GM19438 (cell line): ENCODE results near the gene ADARB2.

Experiments
- ATAC-seq: cut with Tn5 transposase; IDR thresholded peaks from one replicate; pipeline ENCODE4 v1.9.1; 2021; ENCODE audit warnings: low read depth; ENCODE audit not compliant: unreplicated experiment

The ADARB2 gene

DNA sequence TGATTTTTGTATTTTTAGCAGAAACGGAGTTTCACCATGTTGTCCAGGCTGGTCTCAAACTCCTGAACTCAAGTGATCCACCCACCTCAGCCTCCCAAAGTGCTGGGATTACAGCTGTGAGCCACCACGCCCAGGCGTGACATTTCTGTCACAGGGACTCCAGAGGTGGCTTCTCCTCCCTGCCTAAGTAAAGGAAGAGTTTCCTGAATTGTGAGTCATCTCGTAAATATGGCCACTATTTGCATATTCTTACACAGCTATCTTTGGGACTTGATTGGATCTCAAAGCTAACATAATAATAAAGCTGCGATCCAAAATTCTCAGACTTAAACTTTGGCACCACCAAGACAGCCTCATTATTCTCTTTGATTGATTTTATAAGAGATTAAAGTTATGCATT, 50.1 kb downstream of the ADARB2 start:
- ATAC-seq = no peak

GRCh38 chr10:1686491-1686749, 50.9 kb downstream of the ADARB2 start:
- ATAC-seq = no peak

- ATAC-seq = no peak
Measured at GRCh38 chr10:1685699-1686490, 51.4 kb downstream of the ADARB2 start.

DNA sequence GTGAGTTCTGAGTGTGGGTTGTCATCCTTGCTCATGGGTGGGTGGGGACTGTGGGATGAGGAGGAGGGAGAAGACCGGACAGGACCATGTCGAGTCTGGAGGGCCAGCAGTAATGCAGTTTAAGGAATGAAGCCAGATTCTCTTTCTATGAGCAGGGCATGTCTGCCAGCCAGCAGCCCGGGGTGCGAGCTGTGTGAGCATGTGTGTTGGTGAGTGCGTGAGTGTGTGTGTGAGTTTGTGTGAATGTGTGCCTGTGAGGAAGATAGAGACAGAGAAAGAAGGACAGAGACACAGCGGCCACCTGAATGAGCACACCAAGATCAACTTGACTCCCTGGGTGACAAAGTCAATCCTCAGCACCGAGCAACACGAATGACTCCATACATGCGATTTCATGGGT, 52.3 kb downstream of the ADARB2 start:
- no peak for ATAC-seq

GRCh38 chr10:1683649-1684048, 53.7 kb downstream of the ADARB2 start:
- ATAC-seq = no peak

DNA sequence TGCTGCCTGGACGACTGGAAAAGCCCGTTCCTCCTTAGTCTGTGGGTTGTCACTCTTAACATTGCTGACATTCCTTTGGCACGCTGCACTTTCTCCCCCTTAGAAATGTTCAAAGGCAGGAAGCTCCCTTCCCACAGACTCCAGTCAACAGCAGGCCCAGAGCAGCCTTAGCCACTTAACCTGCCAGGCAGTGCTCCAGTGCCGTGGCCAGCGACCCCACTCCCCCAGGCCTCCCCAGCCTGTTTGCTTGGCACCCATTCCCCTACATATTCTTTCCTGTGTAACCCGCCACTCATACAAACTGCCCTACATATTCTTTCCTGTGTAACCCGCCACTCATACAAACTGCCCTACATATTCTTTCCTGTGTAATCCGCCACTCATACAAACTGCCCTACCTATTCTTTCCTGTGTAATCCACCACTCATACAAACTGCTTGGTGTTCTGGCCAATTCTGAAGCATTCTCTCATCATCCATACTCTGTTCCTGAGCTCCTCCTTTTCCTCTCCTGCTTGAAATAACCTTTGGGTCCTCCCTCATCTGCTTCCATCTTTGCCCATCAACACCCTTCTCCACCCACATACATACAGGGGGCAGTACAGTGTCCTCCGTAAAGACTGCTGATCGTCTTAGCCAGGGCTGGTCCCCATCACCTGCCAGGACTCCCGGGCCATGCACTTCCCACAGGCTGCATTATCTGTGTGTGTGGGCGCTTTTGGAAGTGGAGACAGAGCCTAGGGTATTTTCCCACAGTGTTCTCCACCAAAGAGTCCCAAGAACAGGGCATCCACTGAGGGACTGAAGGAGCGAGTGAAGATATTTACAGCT, 57.3 kb downstream of the ADARB2 start:
- no peak for ATAC-seq

DNA sequence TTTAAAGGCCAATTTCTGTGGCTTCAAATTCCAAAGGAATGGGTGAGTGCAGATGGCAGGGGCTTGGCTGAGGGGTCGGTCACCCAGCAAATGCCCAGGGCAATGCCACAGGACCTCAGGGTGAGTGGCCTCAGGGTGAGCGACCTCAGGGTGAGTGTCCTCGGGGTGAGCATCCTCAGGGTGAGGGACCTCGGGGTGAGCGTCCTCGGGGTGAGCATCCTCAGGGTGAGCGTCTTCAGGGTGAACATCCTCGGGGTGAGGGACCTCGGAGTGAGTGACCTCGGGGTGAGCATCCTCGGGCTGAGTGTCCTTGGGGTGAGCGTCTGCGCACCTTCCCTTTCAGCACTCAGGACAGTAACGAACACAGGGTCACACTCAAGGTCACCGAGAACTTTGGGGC, 59.2 kb downstream of the ADARB2 start:
- ATAC-seq = no peak

- no peak for ATAC-seq
Measured at GRCh38 chr10:1677307-1677939, 59.9 kb downstream of the ADARB2 start.

- ATAC-seq = no peak
Measured at GRCh38 chr10:1674501-1674900, 62.8 kb downstream of the ADARB2 start.

- no peak for ATAC-seq
Measured at GRCh38 chr10:1673568-1674345, 63.6 kb downstream of the ADARB2 start.

GRCh38 chr10:1672001-1672781, 65.1 kb downstream of the ADARB2 start:
- no peak for ATAC-seq

GRCh38 chr10:1671366-1672000, 65.8 kb downstream of the ADARB2 start:
- no peak for ATAC-seq

DNA sequence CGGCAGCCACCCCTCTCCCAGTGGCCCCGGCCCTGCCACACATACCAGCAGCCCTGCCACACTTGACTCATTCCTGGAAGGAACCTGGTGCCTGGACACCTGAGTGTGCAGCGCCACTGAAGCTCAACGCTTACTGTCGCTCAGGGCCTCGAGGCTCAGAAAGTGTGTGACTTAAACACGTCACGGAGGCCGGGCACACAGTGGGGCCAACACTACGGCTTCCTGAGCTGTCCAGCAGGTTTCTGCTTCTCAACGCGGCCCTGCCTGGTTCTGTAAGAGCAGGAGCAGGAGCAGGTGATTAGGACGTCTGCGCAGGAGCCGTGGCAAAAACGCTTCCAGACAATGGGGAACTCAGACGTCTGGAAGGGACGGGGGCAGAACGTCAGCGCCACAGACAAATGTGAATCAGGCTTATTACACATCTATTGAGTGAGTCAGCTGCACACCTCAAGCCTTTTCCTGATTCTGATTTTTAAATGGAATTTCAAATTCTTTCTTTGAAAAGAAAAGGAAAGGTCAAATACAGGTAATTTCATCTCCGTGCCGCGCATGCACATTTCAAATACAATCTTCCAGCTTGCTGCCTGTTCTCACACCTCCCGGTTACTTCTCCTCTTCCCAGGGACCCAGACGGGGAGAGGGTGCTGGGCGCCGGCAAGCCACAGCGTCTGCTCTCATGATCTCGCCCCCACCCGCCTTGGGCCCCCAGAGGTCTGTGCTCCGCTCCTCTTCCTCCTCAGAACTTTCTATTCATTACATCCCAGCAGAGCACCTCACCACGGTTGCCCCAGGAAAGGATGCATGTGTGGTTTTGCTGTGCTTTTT, 66.6 kb downstream of the ADARB2 start:
- ATAC-seq = no peak

- no peak for ATAC-seq
Measured at GRCh38 chr10:1669433-1669832, 67.9 kb downstream of the ADARB2 start.

GRCh38 chr10:1668399-1668798, 68.9 kb downstream of the ADARB2 start:
- ATAC-seq = no peak

DNA sequence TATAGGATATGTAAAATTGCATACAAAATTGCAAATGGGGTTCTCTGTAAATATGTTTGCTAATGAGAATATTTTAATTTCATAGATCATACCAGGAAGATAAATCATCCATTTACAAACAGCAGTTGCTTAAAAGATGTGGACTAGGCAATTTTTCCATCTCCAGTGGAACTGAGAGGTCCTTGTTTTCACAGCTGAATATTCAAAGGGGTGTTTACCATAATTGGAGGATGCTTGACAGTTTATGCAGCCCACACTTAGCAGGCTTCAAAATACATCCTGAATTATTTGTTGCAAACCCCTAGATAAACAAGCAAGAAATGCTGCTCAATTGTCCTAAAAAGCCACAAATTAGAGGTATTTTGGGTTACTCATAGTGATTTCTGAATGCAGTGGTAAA, 69.9 kb downstream of the ADARB2 start:
- ATAC-seq = no peak

- ATAC-seq = no peak
Measured at GRCh38 chr10:1666147-1666546, 71.2 kb downstream of the ADARB2 start.

- no peak for ATAC-seq
Measured at GRCh38 chr10:1665681-1666080, 71.6 kb downstream of the ADARB2 start.
